ENCODE measurements around the gene PHACTR3. TPM values are rescaled to one million over a fixed set of nuclear protein-coding genes. Genes with fewer than 3 reads are reported as not detected.

The PHACTR3 gene
- total RNA-seq, 1 donor, result not detected

GRCh38 chr20:59632541-59633113 is 28.3 kb downstream of the PHACTR3 start:
- DNase-seq (ENCODE audit: low read depth), result no peak
- TF ChIP-seq, protein P1, sequence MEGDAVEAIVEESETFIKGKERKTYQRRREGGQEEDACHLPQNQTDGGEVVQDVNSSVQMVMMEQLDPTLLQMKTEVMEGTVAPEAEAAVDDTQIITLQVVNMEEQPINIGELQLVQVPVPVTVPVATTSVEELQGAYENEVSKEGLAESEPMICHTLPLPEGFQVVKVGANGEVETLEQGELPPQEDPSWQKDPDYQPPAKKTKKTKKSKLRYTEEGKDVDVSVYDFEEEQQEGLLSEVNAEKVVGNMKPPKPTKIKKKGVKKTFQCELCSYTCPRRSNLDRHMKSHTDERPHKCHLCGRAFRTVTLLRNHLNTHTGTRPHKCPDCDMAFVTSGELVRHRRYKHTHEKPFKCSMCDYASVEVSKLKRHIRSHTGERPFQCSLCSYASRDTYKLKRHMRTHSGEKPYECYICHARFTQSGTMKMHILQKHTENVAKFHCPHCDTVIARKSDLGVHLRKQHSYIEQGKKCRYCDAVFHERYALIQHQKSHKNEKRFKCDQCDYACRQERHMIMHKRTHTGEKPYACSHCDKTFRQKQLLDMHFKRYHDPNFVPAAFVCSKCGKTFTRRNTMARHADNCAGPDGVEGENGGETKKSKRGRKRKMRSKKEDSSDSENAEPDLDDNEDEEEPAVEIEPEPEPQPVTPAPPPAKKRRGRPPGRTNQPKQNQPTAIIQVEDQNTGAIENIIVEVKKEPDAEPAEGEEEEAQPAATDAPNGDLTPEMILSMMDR (IDR thresholded peaks at IDR 0.05; ENCODE audit: insufficient read depth, low read depth, low read length), result no peak
- no peak overlapping the region for H3K4me3 ChIP-seq (ENCODE audit: low read depth, low read length)

DNA sequence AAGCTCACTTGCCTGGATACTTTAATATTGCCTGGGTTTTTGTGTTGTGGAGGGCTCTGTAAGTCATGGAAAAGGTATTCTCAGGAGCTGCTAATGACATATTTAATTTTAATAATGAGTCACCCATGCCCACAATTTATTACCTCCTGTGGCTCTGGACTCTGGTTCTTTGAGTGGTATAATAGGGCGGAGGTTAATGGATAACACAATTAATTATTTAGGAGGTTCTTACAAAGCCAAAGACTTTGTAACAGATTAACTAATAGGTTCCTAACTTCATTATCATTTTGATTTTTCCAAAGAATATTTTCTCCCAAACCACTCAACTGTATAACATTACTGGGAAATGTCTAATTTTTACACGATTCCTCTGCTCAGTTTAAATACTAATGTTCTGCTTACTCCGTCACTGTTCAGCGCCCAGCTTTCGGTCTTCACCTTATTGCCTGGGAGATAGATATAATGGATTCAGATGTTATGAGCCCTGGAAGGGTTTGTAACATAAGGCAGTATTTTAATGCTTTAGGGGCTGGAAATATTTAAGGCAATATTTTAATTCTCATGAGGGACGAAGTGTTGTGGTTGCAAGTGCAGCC is 29.4 kb downstream of the PHACTR3 start:
- TF ChIP-seq, protein P1 (IDR thresholded peaks at IDR 0.05; ENCODE audit: insufficient read depth, low read depth, low read length), result no peak
- H3K4me3 ChIP-seq (ENCODE audit: low read depth, low read length), result no peak overlapping the region
- DNase-seq (ENCODE audit: low read depth), result no peak

- TF ChIP-seq, protein P1 (IDR thresholded peaks at IDR 0.05; ENCODE audit: insufficient read depth, low read depth, low read length), result no peak
- no peak overlapping the region for H3K4me3 ChIP-seq (ENCODE audit: low read depth, low read length)
- DNase-seq (ENCODE audit: low read depth), result no peak
Observed at GRCh38 chr20:59634435-59635005, 30.2 kb downstream of the PHACTR3 start.

GRCh38 chr20:59636766-59637370 is 32.5 kb downstream of the PHACTR3 start:
- no peak overlapping the region for H3K4me3 ChIP-seq (ENCODE audit: low read depth, low read length)
- TF ChIP-seq, protein P1 (IDR thresholded peaks at IDR 0.05; ENCODE audit: insufficient read depth, low read depth, low read length), result no peak
- DNase-seq (ENCODE audit: low read depth), result no peak

- no peak for DNase-seq (ENCODE audit: low read depth)
- no peak overlapping the region for H3K4me3 ChIP-seq (ENCODE audit: low read depth, low read length)
- TF ChIP-seq, protein P1 (IDR thresholded peaks at IDR 0.05; ENCODE audit: insufficient read depth, low read depth, low read length), result no peak
Observed at GRCh38 chr20:59640267-59640666, 35.9 kb downstream of the PHACTR3 start.

GRCh38 chr20:59643615-59644061 is 39.3 kb downstream of the PHACTR3 start:
- no peak for DNase-seq (ENCODE audit: low read depth)
- no peak overlapping the region for H3K4me3 ChIP-seq (ENCODE audit: low read depth, low read length)
- TF ChIP-seq, protein P1 (IDR thresholded peaks at IDR 0.05; ENCODE audit: insufficient read depth, low read depth, low read length), result no peak

All from fibroblast of villous mesenchyme (primary cell).